Measurements from ENCODE around the gene NRP1.

The NRP1 gene

DNA sequence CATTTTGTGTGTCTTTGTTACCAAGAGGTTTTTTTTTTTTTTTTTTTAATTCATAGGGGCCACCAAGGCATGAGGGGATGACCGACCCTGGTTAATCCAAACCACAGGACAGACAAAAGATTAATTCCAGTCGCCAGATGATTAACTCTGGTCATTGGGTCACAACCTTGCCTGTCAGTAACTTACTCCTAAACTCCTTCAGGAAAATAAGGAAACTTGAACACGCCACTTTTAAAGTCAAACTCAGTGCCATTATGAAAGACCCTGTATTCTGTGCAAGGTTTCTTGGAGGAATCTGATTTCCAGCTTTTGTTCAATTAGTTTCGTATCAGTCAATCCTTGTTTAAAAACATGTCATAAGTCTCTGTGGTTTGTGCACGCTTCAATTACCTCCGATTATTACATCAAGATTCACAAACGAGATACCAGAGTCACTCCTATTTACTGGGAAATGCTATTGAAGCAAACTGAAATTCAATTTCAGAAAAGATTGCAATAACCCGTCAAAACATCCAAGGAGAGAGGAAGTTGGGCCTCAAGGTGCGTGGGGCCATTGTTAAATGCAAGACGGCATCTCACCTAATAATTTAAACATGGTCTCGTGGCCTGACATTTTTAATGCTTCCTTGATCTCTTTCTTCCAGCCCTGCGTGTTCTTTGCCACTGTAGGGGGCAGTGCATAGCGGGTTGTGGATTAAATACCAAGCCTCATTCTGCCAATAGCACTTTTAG is 44.0 kb downstream of the NRP1 start:
- DNase-seq (ENCODE audit: low spot score): no peak

DNA sequence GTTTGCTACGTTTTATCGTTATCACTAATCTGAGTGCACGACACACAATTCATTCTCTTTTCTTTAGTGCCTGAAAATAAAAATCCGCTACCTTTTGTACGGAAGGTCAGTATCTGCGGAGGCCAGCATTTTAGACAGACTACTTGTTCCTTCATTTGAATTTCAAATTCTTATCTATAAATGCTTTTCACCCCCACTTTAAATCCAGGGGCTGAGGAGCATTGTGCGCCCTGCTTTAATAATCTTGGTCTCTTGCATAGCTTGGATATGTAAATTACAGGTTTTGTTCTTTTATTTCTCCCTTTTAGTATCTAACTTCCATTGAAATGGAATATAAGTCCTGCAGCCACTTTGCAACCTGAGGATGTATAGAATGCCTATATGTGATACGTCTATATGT is 44.7 kb downstream of the NRP1 start:
- no peak for DNase-seq (ENCODE audit: low spot score)

DNA sequence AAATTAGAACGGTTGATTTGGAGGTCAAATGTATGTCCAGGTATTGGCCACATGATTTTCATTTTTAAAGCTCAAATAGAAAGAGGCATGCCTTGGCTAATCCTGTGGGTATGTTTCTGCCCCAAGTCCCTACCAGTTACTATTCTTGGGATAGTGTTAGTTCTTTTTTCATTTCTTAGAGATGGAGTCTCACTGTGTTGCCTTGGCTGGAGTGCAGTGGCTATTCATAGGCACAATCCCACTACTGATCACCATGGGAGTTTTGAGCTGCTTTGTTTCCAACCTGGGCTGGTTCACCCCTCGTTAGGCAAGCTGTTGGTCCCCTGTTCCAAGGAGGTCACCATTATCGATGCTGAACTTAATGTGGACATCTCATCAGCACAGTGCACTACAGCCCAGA is 46.3 kb downstream of the NRP1 start:
- no peak for DNase-seq (ENCODE audit: low spot score)

DNA sequence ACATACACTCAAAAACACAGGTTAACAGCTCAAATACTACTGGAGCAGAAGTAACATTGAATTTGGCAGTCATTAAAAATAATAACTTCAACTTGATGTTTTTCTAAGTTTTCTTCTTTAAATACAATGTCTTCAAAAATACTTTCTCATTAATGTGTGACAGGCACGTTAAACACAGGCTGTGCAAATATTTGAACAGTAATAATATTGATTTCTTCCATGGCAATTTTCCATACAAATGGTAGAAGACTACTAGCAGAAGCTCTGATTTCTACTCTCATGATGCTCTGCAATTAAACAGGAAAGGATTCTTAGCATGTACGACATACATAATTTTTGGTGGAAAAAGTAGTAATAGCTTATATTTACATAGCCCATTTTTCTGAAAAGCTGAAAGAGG is 47.4 kb downstream of the NRP1 start:
- DNase-seq (ENCODE audit: low spot score): no peak

DNA sequence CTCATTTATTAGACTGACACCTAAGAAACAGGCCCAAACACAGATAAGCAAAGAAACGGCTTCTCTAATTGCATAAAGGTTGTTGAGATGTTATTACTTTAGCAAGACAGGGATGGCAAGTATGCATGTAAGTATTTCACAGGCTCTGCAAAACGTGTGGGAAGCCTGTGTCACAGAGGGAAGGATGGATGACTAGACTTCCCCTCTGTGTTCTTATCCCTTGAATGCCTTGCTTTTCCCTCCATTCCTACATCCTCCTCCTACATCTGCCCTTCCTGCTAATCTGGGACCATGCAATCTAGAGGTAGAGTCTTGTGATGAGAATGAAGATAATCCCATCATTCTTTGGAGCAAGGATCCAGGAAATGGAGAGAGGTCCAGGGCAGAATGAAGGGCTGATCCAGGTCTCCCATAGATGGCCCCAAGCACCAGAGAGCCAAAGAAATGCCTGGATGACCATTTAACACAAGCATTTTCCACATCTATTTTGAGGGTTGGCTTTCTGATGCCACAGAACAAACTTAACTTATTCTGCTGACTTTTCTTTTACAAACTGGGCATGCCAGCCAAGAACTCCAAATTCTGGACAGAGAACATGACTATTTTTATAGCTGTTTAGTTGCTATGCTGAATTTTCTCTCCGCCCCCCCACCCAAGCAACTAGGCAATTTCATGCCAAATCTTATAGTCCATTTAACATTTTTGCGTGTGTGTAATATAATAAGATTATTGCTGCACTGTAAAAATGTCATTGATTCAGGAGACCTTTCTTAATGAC is 48.1 kb downstream of the NRP1 start:
- DNase-seq (ENCODE audit: low spot score): no peak

DNA sequence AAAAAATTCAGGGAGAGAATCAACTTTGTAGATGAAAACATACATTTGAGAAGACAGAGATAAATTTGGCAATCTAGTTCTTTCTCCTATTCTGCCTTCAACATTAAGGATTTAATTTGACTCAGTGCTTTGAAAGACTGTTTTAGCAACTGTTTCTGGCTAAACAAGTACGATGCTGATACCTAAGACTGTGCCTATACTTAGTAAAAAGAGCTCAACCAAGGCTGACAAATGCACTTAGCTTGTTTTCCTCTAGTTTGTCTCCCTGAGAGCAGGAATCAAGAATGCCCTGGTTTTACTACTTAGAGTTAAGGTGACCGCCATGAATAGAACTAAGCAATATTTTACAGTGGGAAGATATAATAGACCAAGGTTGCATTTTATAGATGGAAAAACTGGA is 49.5 kb downstream of the NRP1 start:
- no peak for DNase-seq (ENCODE audit: low spot score)

DNA sequence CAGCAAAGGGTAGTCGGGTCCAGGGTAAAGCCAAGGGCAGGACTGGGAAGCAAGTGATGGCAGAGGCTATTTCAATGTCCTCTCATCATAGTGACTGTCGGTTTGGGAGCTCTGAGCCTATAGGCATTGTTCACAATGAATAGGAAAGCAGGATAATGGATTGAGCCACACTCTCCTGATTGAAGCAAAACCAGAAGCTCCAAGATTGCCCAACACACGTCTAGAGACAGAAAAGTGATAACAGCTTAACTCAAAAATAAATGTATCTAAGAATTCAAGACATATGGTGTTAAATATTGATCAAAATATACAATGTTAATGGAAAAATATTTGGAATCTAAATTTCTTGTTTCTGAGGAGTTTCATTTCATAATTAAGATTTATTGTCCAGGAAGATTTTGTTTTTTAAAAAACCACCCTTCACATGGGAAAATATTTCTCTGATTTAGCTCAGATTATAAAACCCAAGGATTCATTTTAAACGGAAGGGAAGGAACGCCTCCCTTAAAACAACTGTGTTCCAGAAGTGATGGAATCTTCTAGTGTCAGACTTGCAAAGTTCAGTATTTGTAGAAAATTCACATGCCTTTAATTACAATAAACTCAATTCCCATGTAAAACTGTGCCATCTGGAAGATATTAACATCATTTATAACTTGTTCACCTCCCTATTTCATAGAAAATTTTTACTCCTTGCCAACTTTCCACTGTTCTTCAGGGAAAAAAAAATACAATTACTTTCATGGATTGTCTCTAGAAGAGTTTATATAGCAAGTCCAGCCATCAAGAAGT is 54.5 kb downstream of the NRP1 start:
- DNase-seq (ENCODE audit: low spot score): no peak

DNA sequence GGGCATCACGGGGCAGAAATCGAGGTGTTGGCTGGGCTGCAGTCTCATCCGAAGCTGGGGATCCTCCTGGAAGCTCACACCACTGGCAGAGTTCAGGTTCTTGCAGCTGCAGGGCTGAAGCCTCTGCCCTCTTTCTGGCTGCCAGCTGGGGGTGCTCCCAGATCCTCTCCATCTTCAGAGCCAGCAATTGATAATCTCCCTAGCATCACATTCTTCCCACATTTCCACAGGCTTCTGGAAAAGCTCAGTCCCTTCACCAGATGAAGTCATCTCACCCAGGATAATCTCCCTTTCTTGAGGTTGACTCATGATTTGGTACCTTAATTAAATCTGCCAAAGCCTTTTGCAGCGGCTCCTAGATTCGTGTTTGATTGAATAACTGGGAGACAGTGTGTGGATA is 55.2 kb downstream of the NRP1 start:
- no peak for DNase-seq (ENCODE audit: low spot score)

DNA sequence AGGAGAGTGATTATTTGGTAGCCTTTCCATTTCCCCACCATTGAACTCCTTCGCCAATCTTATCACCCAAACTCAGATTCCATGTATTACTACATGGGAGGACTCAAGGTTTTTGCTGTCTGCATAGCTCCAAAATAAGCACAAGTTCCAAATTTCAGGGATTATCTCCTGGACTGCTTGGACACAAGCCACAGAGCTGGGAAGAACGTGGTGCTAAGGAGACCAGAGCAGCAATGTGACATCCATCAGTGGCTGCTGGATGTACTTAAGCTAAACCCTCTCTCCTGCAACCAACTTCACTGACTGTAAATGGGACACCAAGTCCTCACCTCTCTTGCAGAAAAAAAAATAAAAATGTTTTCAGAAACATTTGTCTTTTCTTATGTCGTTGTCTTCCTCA is 56.3 kb downstream of the NRP1 start:
- DNase-seq (ENCODE audit: low spot score): no peak

DNA sequence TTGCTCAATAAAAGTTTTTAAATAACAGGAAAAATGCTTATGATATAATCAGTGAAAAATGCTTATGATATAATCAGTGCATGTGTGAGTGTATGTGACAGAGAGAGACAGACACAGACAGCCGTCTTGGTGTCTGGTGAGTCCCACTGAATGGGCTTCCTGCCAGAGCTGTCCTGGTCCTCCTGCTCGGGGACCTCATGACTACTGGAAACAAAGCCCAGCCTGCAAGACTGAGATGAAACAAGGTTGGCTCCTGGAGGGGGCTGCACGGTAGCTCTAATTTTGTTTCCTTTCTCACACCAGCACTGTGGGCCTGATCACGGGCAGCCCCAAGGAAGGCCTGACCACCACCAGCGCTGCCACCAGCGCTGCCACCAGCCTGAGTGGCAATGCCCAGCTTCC is 57.3 kb downstream of the NRP1 start:
- no peak for DNase-seq (ENCODE audit: low spot score)

DNA sequence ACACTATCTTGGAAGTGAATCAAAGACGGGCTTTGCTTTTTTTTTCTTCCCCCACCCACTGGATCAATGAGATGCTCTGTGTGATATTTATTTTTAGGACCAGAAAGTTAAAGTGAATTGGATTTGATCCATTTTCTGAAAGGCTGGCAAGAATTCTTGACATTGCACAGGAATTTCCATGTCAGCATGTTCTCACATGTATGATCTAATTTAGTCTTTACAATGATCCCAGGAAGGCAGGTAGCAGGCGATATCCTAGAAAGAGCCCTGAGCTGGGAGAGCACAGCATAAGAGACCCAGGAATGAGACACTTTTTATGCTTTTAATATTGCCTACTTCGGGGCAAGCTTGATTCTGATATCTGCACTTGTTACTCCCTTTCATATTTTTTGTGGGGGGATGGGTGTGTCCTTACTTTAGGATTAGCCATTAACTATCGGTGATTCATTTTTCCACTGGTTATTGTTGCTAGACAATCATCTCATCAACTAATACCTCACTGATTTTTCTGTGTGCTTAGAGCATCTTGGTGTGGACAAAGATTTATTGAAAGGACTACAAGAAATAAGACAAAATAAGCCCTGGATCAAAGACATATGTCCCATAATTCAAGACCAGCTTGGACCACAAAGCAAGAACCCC is 58.1 kb downstream of the NRP1 start:
- no peak for DNase-seq (ENCODE audit: low spot score)

DNA sequence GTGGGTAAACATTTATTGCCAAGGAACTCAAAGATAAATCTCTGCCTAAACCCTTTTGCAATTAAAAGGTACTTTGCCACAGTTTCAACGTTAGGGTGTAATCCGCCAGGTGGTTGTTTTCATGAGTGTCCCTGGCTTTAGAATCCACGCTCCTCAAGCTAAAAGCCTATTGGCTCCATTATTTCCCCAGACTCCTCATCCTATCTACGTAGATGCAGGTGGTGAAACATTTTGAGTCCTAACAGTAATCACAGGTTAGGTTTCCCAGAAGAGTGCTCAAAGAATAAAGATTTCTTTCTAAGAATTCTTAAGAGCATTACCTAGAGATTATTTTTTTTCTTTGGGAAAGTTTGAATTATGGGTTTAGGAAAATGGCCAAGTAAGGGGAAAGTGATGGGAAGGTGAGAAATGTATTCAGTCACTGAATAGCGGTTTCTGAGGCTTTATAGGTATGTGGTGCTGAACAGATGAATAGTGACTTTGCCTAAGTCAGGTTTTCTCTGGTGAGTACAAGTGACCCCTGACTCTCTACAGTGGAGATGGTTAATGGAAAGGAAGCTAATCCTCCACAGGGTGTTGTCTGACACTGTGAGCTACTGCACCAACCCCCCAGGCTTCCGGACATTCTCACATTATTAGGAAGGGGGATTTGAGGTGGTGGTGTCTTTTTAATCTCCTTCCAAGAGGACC is 60.2 kb downstream of the NRP1 start:
- no peak for DNase-seq (ENCODE audit: low spot score)

DNA sequence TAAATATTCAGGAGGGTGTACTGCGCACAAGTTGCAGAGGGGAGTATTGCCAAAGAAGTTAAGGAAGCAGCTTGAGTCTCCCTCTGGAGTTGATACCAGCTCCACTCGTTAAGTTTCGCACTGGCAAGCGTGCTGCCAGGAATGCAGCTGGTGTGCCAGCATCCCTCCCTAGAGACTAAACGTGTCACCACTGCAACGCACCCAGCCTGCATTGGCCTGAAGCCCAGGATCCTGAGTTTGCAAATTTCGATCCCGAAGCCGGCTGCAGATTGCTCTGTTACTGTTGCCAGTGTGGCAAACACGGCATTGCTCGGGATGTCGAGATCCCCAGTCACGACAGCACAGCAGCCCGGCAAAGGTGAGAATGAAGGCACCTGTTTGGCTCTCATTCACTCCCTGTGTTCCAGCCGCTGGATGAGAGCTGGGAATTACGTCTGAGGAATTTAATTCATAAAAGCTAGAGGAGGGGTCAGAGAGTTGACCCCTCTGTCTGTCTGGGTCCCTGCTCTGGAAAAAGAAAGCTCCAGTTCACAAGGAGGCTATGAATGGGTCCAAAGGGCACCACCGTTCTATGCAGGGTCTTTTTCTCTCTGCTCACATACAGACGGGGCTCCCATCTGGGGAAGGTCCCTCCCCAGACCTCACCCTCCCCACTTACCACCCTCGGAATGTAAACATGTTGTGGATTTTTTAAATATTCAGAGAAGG is 61.0 kb downstream of the NRP1 start:
- no peak for DNase-seq (ENCODE audit: low spot score)

DNA sequence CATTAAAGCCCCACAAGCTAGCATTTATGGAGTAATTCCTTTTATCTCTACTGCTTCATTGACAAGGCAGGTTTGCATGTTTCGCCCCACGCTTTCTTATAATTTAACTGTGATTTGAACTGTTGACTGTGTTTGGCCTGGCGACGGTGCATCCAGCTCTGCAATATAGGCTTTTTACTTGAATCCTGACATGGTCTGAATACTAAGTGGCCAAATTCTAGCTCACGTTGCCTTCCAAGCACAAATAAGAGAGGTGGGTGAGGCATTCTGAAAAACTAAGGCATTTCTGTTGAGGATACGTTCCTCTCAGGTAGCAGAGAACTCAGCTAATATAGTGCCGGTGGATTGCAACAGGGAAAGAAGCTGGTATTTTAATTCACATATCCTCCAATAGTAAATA is 61.8 kb downstream of the NRP1 start:
- no peak for DNase-seq (ENCODE audit: low spot score)

DNA sequence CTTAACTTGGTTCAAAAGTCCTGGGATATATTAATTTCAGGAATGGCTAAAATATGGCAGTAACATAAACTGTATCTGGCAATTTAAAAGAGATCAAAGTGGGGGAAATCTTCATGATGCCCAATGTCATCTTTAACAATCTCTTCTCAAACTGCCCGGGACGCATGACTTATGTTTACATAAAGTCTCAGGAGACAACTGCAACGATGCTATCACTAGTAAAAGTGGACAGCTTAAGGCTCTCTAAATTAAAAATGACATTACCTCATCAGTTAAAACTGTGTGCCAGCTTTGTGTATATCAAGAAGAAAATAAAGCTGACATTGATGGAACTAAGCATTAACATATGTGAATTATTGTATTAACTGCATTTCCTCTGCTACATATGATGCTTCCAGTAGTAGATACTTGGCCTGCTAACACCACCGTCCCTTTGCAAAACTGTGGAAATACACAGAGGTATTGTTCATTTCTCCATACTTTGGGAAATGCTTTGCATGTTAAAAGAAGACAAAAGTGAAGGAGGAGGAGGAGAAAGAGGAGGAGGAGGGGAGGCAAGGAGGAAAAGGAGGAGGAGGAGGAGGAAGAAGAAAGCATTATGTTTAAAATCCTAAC is 62.4 kb downstream of the NRP1 start:
- no peak for DNase-seq (ENCODE audit: low spot score)

DNA sequence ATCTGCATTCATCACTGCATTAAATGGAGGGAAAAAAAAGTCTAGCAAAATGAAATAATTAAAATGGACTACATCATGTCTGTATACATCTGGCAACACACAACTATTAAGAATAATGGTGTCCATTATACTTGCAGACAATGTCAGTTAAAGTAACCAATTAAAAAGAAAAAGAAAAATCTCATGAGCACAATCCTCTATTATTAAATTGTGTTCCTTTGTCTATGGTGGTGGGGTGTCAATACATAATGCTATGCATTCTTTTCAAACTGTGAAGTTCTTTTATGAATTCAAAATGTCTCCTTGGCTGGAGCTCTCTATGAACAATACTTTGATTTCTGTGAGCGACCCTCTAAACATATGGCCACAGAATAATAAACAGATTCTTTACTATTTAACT is 63.5 kb downstream of the NRP1 start:
- DNase-seq (ENCODE audit: low spot score): no peak

DNA sequence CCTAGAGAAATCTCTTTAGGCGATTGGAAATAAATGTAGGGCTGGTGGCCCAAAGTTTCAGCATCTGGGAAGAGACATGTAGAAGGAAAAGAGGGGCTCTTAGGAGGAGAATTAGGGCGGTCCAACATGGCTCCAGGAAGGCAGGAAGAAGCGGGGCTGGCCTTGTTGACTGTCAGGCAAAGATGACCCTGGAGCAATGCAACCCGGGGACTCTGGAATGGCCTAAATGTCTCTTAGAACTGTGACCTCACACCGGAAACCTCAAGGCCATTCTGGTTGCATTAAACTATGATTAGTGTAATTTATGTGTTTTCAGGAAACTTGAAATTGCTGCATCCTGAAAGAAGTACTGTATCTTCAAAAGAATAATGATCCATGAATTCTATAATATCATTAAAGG is 66.8 kb downstream of the NRP1 start:
- DNase-seq (ENCODE audit: low spot score): no peak

DNA sequence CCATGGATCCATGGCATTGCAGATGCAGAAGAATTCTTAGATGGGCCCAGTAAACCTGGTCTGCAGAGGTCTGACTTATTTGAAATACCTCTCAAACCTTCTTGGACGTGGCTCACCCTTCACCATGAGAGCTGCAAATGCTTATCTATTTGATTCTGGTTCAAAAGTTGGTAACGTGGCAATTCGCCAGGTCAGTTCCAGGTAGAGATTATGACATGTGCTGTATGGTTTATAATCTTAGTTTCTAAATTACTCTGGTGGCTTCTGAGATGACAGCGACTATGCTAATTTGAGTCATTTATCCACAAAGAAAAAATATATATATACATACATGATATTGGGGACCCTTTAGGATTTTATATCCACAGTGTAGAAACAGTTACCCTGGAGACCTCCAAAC is 68.8 kb downstream of the NRP1 start:
- DNase-seq (ENCODE audit: low spot score): no peak

DNA sequence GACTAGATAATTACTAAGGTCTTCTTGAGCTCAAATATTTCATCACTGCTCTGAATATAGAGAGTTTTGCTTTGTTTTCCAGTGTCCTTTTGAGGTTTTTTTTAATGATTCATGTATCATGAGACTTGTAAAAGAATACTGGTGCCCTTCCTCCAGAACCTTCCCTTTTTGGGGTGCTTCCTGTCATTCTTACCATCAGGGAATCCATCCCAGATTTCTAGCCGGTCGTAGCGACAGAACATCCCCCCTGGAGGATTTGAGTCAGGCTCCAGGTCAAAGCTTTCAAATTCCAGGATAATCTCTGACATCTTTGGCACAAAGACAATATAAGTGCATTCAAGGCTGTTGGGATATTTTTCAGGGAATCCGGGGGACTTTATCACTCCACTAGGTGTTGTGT is 71.0 kb downstream of the NRP1 start:
- no peak for DNase-seq (ENCODE audit: low spot score)

DNA sequence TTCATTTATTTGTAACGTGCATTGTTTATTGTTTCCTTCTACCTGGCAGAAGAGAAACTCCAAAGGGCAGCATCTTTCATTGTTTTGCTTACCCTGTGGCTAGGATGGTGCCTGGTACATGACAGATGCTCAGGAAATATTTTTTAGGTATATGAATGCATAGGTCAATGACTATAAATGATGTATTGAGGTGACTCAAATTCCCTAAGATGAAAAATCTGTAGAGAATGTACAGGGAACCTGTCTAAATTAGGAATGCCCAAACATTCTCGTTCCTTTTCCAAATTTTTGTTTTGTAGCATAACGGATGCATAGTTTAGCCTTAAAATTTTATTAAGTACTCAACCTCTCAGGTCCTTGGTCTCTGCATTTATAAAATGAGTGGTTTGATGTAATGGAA is 71.6 kb downstream of the NRP1 start:
- DNase-seq (ENCODE audit: low spot score): no peak

Measured in HuH-7.5 (cell line).